ENCODE measurements around the gene ANTXRL.
"Not testable (repeated sequence)": the region's sequence is repeated elsewhere in the genome, so short reads cannot be mapped to it uniquely, and the experiment has no call there.

ANTXRL gene

DNA sequence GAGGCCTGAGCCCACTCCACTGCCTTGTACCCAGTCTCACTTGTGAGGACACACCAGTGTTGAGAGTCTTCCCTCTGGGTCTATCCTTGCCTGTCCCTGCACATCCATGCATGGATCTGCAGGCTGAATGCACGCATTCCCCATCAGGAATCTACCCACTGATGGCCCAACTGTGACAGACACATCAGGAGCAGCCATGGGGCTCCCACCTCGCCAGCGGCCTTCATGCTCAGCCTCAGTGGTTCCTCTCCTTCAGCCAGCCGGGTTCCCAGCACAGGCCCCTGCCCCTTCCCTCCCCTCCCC, 21.3 kb downstream of the ANTXRL start:
- no peak for DNase-seq (ENCODE audit: low read depth, low spot score)

- DNase-seq (ENCODE audit: low read depth, low spot score), result no peak
Observed at GRCh38 chr10:46308666-46309450, 22.1 kb downstream of the ANTXRL start.

DNA sequence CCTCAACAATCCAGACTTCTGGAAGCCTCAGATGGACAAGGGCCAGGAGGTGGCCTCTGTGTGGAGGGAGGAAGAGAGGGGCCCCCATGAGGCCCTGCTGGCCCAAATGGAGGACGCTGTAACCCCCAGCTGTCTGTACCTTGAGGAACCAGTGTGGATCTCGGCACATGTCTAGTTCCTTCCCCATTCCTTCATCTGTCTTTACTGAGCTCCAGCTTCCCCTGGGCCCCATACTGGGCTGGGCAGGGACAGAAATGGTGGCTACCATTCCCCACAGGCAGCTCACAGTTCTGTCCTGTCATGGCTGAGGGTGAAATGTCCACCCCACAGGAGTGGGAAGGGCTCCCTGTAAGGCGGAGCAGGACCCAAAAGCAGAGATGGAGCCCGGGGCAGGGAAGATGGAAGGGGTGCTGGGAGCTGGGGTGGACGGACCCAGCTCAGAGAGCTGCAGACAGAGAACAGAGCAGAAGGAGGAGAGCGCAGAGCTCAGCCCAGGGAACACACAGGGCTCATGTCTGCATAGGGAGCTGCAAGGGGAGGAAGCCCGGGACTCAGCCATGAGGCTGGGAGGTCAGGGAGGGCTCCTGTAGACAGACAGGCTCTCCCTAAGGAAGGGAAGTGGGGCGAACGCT, 22.8 kb downstream of the ANTXRL start:
- no peak for DNase-seq (ENCODE audit: low read depth, low spot score)

DNA sequence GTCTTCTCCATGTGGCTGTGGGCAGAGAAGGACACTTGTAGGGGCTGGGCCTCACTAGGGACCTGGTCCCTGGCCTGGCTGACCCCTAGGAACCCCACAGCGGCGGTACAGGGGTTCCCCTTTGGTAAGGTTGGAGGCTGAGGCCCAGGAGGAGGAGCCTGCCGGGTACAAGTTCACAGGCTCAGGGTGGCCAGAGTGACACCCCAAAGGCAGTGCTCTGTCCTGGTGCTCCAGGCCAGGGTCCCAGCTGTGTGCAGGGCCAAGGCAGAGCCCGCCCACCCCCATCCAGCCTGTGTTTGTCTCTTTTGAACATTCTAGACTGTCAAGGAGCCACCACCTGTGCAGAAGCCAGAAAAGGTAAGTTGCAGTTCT, 23.3 kb downstream of the ANTXRL start:
- no peak for DNase-seq (ENCODE audit: low read depth, low spot score)

DNA sequence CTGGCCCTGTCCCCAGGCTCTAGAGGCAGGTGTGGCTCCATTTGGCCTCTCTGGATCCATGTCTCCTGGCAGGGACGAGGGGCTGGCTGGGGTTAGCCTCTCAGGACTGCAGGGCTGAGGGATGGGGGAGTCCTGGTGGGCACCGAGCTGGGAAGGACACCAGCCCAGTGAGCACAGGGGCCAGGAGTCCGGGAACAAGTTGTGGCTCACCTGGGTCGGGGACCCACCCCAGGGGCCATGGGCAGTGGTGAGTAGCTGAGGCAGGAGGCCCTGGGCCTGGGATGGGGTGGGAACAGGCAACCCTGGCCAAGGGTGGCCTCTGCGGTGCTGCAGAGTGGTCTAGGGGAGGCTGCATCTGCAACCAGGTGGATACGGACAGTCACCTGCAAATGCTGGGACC, 24.1 kb downstream of the ANTXRL start:
- DNase-seq (ENCODE audit: low read depth, low spot score), result no peak

GRCh38 chr10:46311501-46311951, 24.7 kb downstream of the ANTXRL start:
- DNase-seq (ENCODE audit: low read depth, low spot score), result no peak

DNA sequence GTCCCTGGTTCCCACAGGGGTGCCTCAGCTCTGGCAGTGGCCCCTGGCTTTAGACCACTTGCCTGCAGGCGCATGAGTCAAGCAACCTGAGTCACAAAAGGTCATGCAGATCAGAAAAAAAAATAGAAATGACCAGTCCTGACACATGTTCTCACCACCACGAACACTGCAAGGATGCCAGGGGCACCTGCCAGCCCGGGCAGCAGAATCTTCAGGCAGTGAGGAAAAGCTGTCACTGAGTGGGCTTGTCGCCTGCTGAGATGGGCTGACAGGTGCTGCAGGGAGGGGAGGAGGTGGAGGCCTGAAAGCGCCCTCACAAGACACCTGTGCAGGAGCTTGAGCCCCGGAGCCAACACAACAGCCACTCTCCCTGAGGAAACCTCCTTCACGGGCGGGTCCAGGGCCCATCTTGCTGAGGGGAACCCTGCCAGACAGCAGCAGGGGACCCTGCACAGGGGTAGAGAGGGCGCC, 25.2 kb downstream of the ANTXRL start:
- DNase-seq (ENCODE audit: low read depth, low spot score), result not testable (repeated sequence)

GRCh38 chr10:46312953-46313352, 26.2 kb downstream of the ANTXRL start:
- DNase-seq (ENCODE audit: low read depth, low spot score), result no peak

- no peak for DNase-seq (ENCODE audit: low read depth, low spot score)
Observed at GRCh38 chr10:46314071-46314470, 27.3 kb downstream of the ANTXRL start.

- DNase-seq (ENCODE audit: low read depth, low spot score), result not testable (repeated sequence)
Observed at GRCh38 chr10:46315071-46315860, 28.5 kb downstream of the ANTXRL start.

GRCh38 chr10:46317370-46317769, 30.6 kb downstream of the ANTXRL start:
- no peak for DNase-seq (ENCODE audit: low read depth, low spot score)

GRCh38 chr10:46317889-46318288, 31.1 kb downstream of the ANTXRL start:
- no peak for DNase-seq (ENCODE audit: low read depth, low spot score)

DNA sequence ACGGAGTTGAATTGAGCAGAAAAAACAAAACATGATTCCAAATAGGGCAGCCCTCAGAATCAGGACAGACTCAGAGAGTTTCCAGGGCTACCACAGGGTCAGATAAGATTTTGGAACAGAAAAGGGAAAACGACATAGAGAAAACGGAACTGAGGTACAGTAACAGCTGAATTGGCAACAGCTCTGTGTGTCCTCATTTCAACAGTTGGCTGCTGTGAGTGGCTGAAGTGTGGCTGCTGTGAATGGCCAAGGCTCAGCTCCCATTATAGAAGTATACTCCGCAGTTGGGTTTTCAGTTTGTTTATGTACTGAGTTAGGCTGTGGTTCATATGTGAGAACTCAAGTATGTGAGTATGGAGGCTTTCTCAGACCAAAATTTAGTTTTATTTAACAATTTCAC, 32.0 kb downstream of the ANTXRL start:
- DNase-seq (ENCODE audit: low read depth, low spot score), result no peak

GRCh38 chr10:46319389-46319788, 32.6 kb downstream of the ANTXRL start:
- no peak for DNase-seq (ENCODE audit: low read depth, low spot score)

DNA sequence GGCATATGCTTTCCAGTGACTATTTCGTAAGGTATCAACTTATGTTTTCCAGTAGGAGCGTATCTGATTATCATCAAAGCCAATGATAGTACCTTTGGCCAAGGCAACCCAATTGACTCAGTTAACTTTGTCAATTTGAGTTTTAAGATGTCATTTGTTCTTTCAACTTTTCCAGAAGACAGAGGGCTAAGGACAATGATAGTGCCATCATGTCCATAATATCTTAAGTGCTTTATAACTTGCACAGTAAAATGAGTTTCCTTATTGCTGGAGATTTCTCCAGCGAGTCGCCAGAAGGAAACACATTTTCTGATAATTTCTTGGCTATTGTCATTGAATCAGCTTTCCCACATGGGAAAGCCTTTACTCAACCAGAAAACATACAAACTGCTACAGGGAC, 35.0 kb downstream of the ANTXRL start:
- no peak for DNase-seq (ENCODE audit: low read depth, low spot score)

GRCh38 chr10:46323176-46323575, 36.4 kb downstream of the ANTXRL start:
- no peak for DNase-seq (ENCODE audit: low read depth, low spot score)

GRCh38 chr10:46325021-46325420, 38.2 kb downstream of the ANTXRL start:
- DNase-seq (ENCODE audit: low read depth, low spot score), result no peak

DNA sequence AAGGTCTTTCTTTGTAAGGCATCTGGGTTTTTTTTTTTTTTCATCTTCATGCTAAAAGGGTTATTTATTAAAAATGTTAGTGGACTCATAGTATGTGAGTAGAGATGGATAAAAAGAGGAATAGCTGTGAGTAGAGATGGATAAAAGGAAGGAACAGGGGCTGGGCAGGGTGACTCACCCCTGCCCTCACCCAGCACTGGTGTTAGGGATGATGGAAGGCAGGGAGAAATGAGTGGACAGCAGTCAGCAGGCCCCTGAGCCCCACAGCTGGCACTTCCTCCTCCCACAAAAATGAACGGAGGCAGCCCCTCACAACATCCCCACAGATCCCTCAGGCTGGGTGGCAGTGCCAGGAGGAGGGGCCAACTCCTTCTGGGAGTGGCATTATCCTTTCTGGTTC, 39.3 kb downstream of the ANTXRL start:
- DNase-seq (ENCODE audit: low read depth, low spot score), result no peak

DNA sequence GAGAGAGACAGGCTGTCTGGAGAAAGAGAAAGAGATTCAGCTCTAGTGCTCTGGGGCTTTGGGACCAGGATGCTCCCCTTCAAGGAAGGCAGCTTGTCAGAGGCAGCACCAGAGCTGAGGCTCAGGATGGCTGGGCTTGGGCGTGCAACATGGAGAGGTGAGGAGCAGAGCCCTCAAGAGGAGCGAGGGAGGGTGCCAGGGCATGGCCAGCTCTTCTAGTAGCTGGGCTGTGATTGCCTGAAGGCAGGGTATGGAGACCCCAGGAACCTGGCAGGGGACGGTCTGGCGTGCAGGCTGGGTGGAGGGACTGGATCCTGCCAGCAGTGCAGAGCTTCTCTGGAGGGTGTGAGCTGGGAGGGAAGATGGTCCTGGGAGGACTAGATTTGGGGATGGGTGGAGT, 40.2 kb downstream of the ANTXRL start:
- no peak for DNase-seq (ENCODE audit: low read depth, low spot score)

DNA sequence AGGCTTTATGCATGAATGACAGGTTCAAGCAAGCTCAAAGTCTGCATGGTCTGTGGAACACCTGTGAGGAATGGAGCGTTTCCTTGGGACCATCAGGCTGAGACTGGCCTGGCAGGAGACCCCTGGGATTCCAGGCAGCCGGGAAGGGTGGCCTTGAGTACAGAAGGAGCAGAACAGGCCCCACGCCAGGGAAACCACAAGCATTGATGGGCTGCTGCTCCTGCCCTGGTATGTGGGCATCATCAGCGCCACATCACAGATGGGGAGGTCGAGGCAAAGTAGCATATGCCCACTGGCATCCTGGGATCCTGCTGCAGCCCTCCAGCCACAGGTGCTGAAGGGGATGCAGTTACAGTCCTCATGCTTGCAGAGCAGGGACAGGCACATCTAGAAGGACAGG, 40.9 kb downstream of the ANTXRL start:
- DNase-seq (ENCODE audit: low read depth, low spot score), result no peak

DNA sequence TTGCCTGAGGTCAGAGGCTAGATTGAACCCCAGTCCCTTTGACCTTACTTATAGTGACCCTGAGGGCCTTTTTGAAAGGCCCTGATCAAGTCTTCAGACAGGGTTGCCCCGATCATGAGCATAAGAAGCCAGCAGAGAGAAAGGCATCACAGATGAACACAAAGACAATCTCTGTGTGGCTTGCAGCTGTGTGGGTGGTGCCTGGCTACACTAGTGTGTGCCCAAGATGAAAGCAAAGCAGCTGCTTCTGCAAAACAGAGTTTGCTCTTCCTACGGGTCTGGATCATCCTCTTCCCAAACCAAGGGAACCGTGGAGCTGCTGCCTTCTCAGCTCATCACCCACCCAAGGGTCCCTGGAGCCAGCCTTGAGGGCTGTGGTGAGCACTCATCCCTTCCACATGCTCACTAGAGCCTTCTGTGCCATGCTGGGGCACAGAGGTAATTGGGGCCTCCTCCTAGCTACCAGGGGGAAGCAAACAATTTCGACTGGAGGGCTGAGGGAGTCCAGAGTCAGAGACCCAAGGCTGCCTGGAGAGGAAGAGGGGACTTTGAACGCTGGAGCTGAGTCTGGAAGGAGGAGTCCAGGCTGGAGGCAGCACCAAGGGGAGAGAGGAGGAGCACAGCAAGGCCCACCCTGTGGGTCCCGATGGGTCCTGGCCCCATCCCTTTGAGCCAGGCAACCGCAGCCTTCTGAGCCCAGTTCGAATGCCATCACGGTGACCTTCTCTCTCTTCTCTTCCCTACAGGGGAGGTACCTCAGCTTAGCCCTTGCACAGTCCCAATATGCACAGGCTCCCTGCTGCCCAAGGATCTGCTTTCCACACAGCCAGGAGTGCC, 42.3 kb downstream of the ANTXRL start:
- no peak for DNase-seq (ENCODE audit: low read depth, low spot score)

DNA sequence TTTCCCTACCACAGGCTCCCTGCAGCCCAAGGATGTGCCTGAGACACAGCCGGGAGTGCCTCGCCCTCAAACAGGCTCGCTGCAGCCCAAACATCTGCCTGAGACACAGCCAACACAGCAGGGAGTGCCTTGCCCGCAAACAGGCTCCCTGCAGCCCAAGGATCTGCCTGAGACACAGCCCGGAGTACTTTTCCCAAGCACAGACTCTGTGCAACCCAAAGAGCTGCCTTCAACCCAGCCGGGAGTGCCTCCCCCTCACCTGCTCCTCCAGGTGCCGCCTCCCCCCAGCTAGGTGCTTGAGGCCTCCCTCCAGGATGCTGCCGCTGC, 42.9 kb downstream of the ANTXRL start:
- DNase-seq (ENCODE audit: low read depth, low spot score), result no peak

All from iPS DF 19.7 (cell line).